Measurements from ENCODE around the gene THUMPD3.

Gene THUMPD3

DNA sequence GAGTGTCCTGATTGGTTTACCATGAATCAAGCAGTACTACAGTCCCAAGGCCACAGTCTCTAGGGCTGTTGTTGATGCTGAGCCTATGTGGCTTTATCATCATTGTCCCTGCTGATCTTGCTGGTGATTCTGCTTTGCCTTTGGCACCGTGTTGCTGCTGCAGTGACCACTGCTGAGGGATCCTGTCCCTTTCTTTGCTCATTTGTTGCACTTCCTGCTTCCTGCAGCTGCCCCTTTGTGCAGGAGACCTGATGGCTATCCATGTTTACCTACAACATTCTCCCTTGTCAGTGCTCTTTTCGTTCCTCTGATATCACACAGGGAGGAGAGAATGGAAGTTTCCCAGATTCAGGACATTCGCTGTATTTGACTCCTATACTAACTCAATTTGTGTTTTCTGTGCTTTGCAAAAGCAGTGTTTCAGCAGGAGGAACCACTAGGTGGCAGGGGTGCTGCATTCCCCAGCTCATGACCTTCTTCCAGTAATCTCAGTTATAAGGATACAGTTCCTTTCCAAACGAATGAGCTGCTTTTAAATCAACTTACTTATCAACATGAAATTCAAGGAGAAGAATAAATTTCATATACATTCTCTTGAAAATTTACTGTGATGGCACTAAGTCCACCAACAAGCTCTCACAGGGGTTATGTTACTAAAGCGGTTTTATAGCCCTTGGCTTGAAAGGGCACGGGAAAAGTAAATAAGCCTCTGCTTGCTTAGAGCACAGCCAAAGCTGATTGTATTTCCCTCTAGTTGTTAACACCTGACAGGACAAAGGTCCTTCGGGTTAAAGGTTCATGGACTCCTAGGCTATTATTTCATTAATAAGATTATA lies 9.7 kb upstream of the THUMPD3 start:
- DNase-seq (ENCODE audit: extremely low read depth in 1 of 2, low read depth in 1 of 2): peak; percentile 14 to 38

DNA sequence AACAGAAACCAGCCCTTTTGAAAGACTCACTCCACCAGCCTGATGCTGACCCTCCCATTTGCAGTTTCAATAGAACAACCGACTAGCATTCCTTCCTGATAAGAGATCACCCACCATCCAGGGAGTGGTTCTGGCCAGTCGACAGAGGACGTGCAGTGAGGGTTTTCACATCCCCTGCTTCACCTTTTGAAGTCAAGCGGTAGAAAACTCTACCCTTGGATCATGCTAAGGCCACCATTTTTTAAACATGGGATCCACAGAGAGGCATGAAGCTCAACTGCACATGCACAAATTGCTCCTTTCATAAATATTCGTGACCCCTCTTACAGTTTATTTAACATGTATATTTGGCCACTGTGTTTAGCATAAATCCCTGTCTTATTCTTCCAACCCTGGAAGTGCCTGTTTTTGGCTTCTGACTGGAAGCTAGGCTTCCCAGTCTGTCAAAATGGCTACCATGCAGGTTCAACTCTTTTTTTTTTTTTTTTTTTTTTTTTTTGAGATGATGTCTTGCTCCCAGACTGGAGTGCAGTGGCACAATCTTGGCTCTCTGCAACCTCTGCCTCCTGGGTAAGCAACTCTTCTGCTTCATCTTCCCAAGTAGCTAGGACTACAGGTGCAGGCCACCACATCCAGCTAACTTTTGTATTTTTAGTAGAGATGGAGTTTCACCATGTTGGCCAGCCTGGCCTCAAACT lies 1.0 kb upstream of the THUMPD3 start:
- no peak for DNase-seq (ENCODE audit: extremely low read depth in 1 of 2, low read depth in 1 of 2)

DNA sequence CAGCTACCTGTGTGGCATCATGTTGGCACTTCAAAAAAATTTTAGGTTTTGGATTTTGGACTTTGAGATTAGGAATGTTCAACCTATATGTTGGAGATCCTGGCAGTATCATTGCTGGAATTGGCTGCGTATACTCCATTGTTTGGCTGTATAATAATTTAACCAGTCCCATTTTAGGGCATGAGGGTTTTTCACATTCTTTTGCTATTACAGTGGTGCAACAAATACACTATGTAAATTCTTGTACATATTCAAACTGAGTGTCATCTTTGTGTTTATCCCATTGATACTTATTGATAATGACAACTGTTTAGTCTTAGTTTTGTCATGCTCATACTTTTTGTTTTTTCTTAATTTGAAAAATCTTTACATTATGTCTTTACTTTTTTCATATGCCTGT lies 6.7 kb downstream of the THUMPD3 start:
- no peak for DNase-seq (ENCODE audit: extremely low read depth in 1 of 2, low read depth in 1 of 2)

DNA sequence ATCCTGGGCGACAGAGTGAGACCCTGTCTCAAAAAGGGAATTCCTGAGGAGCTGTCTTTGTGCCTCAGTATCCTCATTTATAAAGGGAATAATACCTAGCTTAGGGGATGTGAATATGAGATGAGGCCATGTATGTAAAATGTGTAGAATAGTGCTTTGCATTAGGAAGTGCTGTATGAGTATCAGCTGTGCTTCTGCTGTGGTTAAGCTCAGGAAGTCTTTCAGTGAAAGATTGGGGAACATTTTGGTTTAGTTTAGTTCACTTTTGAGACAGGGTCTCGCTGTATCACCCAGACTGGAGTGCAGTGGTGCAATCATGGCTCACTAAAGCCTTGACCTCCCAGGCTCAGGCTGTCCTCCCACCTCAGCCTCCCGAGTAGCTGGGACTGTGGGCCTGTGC lies 10.6 kb downstream of the THUMPD3 start:
- no peak for DNase-seq (ENCODE audit: extremely low read depth in 1 of 2, low read depth in 1 of 2)

DNA sequence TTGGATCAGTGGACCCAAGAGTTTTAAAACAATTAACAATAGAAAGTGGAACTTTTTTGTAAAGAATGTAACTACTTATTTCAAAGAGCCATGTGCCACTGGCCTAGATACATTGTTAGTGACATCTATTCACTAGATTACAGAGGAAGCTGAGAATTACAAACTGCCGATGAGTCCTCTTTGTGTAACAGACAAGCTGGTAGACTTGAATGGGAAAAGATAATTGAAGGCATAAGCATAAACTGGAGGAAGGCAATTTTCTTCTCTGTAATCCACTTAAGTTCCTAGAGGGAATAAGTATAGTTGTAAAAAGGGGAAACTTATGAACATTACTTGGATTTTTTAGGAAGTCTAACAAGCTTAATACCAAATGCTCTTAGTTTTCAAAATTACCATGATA lies 15.1 kb downstream of the THUMPD3 start:
- no peak for DNase-seq (ENCODE audit: extremely low read depth in 1 of 2, low read depth in 1 of 2)

DNA sequence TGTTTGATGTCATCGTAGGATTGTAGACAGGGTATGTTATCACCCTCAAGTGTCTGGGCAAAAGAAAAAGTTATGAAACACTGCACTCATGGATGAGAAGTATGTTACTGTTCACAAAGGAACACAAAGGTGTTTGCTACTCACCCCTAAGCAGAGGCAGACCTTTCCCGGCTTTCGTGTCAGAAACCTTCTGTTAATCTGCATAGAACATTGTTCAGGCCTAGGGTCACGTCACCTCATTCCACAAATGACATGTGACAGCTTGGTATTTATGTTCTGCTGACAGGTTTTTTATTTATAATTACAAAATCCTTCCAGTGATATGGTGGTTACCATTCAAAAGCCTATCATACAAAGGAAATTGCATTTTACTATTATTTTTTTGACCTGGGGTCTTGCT lies 16.5 kb downstream of the THUMPD3 start:
- DNase-seq (ENCODE audit: extremely low read depth in 1 of 2, low read depth in 1 of 2): no peak

DNA sequence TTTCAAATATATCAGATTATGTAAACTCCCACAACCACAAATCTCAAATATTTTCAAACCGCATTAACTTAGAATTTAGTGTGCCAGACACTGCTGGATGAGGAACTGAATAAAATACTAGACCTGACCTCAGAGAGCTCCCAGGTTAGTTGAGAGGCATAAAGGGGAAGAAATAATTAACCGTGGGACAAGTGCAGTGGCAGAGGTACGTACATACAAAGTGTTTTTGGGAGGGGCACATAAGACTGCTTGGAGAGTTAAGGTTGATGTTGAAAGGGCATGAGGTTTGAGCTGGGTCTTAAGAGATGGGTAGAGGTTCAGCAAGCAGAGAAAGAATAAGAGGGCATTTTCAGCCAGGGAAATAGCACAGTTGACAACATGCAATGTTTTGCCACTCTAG lies 17.2 kb downstream of the THUMPD3 start:
- no peak for DNase-seq (ENCODE audit: extremely low read depth in 1 of 2, low read depth in 1 of 2)

DNA sequence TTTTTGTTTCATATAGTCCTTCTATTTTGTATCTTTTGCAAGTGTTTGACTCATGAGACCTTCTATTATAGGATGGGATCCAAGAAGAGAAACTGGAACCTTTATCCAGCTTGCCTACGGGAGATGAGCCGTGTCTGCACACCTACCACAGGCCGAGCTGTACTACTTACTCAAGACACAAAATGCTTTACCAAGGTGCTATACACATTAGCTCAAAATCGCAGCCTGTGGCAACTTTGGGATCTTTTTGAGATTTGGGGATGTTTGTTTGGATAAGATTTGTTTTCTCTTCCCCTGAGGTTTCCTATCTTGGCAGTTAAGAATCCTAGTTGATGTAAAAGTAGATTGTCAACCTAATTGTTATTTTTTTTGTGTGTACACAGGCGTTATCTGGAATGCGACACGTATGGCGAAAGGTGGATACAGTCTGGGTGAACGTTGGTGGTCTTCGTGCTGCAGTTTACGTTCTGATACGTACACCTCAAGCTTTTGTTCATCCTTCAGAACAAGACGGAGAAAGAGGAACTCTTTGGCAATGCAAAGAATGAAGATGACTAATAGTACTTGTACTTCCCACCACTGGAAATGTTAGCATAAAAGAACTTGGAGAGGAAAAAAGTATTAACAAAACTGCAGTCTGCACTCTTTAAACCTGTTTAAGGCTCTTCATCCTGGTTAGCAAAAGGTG lies 21.4 kb downstream of the THUMPD3 start:
- DNase-seq (ENCODE audit: extremely low read depth in 1 of 2, low read depth in 1 of 2): no peak

DNA sequence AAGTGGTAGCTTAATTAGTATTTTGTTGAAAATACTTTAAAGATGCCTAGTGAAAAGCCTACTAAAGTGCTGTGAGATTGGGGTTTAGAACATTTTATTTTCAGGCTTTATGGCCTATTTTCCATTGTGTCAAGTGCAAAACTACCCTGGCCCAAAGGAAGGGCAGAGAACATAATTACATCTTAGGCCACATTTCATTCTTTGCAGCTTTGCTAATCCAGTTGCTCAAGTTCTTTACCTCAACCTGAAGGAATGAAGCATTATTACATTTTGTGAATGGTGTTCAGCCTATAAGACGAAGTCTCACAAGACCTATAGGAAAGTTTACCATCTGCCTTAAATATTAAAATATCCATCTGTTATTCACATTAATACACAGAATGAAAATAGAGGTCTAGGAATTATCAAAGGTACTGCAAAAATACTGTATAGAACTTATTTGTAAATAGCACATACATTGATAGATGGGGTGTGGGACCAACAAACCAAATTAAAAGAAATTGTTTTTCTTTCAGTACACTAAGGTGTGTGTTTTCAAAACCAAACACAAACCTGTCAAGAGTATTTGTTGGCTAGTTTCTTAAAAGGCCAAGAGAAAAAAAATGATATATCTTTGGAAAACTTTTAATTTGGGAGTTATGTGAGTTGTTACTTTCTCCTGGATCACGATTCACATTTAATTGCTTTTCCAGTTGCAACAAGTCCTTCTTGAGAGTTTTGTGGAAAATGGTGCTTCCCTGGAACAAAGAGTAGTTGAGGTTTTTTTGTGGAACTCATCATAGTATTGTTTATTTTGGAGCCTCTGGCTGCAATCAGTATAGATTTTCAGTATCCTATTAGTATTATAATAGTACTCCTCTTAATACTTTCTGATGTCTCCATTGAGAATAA lies 22.6 kb downstream of the THUMPD3 start:
- DNase-seq (ENCODE audit: extremely low read depth in 1 of 2, low read depth in 1 of 2): no peak

DNA sequence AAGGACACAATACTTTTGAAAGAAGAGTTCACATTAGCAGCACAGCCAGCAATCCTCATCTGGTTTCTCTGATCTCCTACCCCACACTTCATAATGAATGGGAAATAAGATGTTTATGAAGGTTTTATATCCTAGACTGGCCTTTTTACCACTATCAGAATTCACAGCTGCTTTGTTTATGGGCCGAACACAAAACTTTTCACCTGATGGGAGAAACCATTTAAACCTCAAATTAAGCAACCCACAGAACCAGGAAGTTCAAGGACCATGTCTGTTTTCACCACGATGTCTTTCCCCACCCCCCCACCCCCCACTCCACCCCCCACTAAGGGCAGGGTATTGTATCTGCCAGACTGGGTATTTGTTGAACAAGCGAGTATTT lies 23.2 kb downstream of the THUMPD3 start:
- DNase-seq (ENCODE audit: extremely low read depth in 1 of 2, low read depth in 1 of 2): no peak

DNA sequence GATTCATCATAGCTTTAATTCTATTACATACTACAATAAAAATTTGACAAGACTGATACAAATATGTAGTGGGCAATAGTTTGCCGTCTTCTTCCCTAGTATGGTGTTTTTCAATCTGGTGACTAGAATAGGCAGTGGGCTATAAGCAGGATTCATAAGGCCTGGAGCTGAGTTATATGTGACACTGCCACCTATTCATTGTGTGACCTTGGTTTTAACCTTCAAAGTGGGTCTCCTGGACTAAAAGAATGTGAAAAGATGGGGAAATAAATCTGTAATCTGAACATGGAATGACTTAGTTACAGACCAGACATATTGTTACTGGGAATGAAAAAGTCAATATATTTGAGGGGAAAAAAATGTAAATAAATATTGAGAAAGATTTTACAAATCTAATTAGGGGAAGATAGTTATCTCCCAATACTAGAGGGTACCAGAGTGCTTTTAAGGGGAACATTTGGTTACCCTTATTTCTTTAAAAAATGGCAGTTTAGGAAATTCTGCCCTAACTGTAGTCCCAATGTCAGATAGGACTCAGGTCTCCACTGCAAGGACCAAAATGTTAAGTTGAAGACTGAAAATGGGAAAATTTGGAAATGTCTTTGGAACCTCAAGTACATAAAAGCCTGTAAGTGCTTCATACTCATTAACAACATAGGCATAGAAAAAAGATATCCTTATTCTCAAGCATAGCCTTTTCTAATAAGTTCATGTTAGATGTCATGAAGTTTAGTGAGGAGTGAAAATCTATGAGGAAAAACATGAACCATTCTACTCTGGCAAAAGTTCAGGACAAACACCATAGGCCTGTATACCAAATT lies 23.9 kb downstream of the THUMPD3 start:
- DNase-seq (ENCODE audit: extremely low read depth in 1 of 2, low read depth in 1 of 2): no peak

DNA sequence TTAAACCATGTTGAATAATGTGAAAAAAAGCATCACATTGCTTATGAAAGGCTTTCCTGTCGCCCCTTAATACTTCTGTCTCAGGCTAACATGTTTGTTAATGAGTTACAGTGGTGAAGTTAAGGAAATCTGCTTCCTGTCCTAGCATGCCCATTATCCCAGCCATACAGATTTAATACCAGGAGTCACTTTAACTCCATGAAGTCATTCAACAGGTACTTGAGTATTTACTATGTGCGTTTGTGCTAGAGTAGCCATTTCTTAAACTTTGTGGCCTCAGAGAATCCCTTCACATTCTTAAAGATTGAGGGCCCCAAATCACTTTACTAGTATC lies 24.4 kb downstream of the THUMPD3 start:
- no peak for DNase-seq (ENCODE audit: extremely low read depth in 1 of 2, low read depth in 1 of 2)

DNA sequence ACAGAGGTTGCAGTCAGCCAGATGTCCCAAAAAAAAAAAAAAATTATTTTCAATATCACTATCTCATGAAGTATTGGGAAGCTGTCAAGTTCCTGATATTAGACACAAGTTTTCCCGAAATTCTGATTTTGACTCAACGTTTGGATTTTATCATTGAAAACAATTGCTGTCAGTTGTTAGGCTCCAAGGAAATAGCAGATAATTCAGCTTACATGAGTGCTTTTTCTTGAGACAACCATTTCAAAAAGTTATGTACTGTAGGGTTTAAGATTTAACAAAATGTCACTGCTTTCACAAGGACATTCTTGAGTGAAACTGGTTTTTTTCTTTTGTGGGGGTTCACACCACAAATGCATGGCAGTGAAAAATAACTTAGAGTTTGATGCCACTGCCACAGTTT lies 25.3 kb downstream of the THUMPD3 start:
- DNase-seq (ENCODE audit: extremely low read depth in 1 of 2, low read depth in 1 of 2): no peak

DNA sequence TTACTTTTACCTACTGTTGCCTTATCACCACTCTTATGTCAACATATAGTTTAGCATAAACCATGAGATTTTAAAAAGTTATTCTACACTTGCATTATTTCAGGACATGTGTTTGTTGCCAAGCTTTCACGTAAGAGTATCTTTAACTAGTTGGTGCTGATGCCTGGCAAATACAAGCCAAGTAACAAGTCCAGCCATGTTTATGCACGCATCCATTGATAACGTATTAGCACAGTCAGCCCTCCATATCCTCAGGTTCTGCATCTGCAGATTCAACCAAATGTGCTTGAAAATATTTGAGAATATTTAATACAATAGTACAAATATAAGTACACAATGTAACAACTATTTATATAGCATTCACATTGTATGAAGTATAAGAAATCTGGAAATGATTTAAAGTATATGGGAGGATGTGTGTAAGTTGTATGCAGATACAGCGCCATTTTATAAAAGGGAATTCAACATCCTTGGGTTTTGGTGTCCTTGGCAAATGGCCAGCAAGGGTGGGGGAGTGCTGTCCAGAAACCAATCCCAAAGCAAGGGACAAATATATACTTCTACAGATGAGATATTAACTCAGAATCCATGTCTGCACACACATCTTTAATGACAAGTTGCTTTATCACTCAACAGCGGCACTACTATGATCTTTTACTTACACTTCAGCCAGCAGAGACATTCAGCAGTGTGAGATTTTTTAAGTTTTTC lies 25.9 kb downstream of the THUMPD3 start:
- no peak for DNase-seq (ENCODE audit: extremely low read depth in 1 of 2, low read depth in 1 of 2)

DNA sequence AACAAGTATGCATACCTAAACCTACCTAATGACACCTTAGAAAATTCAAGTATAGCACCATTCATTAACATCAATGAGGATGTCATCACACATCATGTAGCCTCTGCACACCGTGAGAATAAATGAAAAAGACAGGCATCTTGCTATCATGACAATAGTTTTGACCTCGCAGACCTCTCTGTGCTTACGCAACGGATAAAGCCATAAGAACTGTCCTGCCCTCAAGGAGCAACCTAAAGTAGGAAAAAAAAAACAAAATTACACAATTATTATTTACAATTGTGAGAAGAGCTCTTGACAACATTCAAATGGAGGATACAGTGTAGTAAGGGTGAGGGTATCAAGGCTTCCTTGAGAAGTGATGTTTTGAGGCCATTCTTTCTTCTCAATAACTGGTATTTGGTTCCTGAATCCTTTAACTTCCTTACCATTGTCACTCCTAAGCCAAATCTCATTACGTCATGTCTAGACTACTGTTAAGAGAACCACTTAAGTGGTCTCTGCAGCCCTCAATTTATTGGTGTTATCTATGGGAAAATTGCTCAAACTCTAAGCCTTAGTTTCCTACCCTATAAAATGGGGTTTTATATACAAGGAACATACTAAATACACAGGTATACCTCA lies 27.5 kb downstream of the THUMPD3 start:
- no peak for DNase-seq (ENCODE audit: extremely low read depth in 1 of 2, low read depth in 1 of 2)

DNA sequence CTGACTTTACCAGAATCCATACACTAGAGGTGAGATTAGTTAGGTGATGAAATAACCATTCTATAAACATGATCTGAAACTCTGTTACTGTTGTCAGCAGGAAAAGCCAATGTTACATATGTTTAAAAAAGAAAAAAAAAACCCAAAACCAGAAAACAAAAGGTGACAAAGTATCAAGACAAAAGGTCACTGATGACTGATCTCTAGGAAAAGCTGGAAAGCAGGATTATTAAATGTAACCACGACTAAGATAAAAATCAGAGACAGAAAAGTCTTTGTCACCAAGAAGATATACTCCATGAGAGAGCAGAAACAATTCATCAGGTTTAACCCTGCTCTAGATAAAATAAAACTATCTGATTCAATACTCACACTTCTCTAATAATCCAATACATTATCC lies 29.2 kb downstream of the THUMPD3 start:
- no peak for DNase-seq (ENCODE audit: extremely low read depth in 1 of 2, low read depth in 1 of 2)

DNA sequence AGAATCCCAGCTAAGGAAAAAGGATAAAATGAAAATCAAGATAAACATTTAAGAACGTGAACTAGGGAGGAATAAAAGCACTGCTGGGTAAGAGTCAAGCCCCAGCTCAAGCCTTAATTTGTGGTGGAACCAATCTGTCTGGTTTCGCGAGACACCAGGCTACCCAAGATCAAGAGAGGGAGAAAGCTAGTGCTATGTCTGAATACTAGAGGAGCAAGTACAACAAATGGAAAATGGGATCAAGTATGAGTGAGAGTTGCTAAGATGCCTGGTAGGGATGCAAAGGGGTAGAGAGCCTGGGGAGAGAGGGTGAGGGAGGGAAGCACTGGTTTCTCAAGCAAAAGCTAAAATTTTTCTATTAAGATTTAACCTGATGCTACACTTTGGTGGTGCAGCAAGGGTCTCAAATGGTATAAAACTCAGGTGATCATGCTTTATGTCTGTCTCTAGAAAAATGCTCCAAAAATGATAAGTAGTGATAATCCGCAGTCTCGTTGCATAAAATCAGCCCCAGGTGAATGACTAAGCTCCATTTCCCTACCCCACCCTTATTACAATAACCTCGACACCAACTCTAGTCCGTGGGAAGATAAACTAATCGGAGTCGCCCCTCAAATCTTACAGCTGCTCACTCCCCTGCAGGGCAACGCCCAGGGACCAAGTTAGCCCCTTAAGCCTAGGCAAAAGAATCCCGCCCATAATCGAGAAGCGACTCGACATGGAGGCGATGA lies 32.9 kb downstream of the THUMPD3 start:
- no peak for DNase-seq (ENCODE audit: extremely low read depth in 1 of 2, low read depth in 1 of 2)

DNA sequence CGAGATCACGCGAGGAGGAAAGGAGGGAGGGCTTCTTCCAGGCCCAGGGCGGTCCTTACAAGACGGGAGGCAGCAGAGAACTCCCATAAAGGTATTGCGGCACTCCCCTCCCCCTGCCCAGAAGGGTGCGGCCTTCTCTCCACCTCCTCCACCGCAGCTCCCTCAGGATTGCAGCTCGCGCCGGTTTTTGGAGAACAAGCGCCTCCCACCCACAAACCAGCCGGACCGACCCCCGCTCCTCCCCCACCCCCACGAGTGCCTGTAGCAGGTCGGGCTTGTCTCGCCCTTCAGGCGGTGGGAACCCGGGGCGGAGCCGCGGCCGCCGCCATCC lies 33.4 kb downstream of the THUMPD3 start:
- DNase-seq (ENCODE audit: extremely low read depth in 1 of 2, low read depth in 1 of 2): peak in 1 of 2 donors; percentile 53

Measured in activated CD8-positive, alpha-beta memory T cell treated with anti-CD3 and anti-CD28 coated beads for 1 hour (primary cell).